H1 (cell line): Measurements from ENCODE around the gene ZNF687. TPM values are rescaled to one million over a fixed set of nuclear protein-coding genes. Genes with fewer than 3 reads are reported as not detected.

Experiments used
- CHD7 ChIP-seq: fragments of 300-600 bp; sonication (generic); IDR thresholded peaks from 2 replicates; pipeline ENCODE4 v1.7.1; 2012; ENCODE audit warnings: low read length, moderate library complexity, mild to moderate bottlenecking, inconsistent platforms; ENCODE audit not compliant: insufficient replicate concordance
- EGR1 ChIP-seq: IDR thresholded peaks from 2 replicates; pipeline ENCODE4 v1.6.1; 2011; ENCODE audit warnings: low read depth, low read length, borderline replicate concordance
- KDM4A ChIP-seq: IDR thresholded peaks from one replicate; pipeline ENCODE4 v1.7.1; 2012; ENCODE audit warnings: low read depth, mild to moderate bottlenecking, moderate library complexity, low read length, inconsistent platforms; ENCODE audit not compliant: severe bottlenecking
- MAFK ChIP-seq: IDR thresholded peaks from 2 replicates; pipeline ENCODE4 v1.6.1; 2012; ENCODE audit warnings: low read depth, mild to moderate bottlenecking, improper control_type of control experiment, low read length
- NRF1 ChIP-seq: IDR thresholded peaks from 2 replicates; pipeline ENCODE4 v1.6.1; 2011; ENCODE audit warnings: mild to moderate bottlenecking, low read depth, low read length, improper control_type of control experiment
- POLR2AphosphoS5 ChIP-seq: IDR thresholded peaks from 2 replicates; pipeline ENCODE4 v1.6.1; 2011; ENCODE audit warnings: low read depth, low read length
- RBBP5 ChIP-seq: IDR thresholded peaks from 2 replicates; pipeline ENCODE4 v1.7.1; 2012; ENCODE audit warnings: low read depth, mild to moderate bottlenecking, inconsistent platforms, low read length, moderate library complexity, borderline replicate concordance
- SP2 ChIP-seq: IDR thresholded peaks from 2 replicates; pipeline ENCODE4 v1.6.1; 2012; ENCODE audit warnings: mild to moderate bottlenecking, low read length, inconsistent platforms
- ZNF274 ChIP-seq: IDR thresholded peaks from 2 replicates; pipeline ENCODE4 v1.7.0; 2012; ENCODE audit warnings: low read length, borderline replicate concordance; ENCODE audit errors: extremely low read depth
- polyA plus RNA-seq, 7 experiments: library from polyadenylated mRNA; depleted of rRNA in 3 of 7; stranded (reverse) in 5 of 7; unstranded in 2 of 7; fragments of >200 nt in 5 of 7; fragments of 200-250 nt in 2 of 7; gene quantifications; 1 replicate in 5 of 7; 2 replicates in 1 of 7; 4 replicates in 1 of 7; pipeline versions ENCODE4 v1.2.1 to v1.2.3, GENCODE V29; 2011 to 2013; ENCODE audit warnings: missing spikeins in 2 of 7, mixed read lengths in 2 of 7
- total RNA-seq: library from RNA; stranded (reverse); fragmentation: NEBNext Ultra II Directional; extraction: Animal tissue kit (Norgen Biotek cat#: 25700); gene quantifications from 2 replicates; pipeline ENCODE4 v1.2.1, GENCODE V29; 2021
- TF ChIP-seq, protein P1 (sequence below): IDR thresholded peaks from 2 replicates; pipeline ENCODE4 v1.6.1; 2012; ENCODE audit warnings: low read length, inconsistent platforms

Gene ZNF687
- total and polyA plus RNA-seq, 2 of the 8 experiments (the other 6 are each of a cell fraction or from before 2014, with no cell fraction given) = 45.9 to 69.9 TPM

GRCh38 chr1:151326619-151327222 lies 44.6 kb downstream of the ZNF687 start (continued):
- TF ChIP-seq CHD7 (no peak), SP2 (no peak), MAFK (no peak), EGR1 (no peak), POLR2AphosphoS5 (no peak), ZNF274 (no peak), NRF1 (no peak), RBBP5 (no peak), KDM4A (no peak)
- TF ChIP-seq, protein P1, sequence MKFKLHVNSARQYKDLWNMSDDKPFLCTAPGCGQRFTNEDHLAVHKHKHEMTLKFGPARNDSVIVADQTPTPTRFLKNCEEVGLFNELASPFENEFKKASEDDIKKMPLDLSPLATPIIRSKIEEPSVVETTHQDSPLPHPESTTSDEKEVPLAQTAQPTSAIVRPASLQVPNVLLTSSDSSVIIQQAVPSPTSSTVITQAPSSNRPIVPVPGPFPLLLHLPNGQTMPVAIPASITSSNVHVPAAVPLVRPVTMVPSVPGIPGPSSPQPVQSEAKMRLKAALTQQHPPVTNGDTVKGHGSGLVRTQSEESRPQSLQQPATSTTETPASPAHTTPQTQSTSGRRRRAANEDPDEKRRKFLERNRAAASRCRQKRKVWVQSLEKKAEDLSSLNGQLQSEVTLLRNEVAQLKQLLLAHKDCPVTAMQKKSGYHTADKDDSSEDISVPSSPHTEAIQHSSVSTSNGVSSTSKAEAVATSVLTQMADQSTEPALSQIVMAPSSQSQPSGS = no peak
